Astrocyte (in vitro differentiated cells and primary cell): ENCODE results near the gene SERPINE3. TPM values are rescaled to one million over a fixed set of nuclear protein-coding genes. Genes with fewer than 3 reads are reported as not detected.

Experiments
- DNase-seq: peaks from one replicate; pipeline ENCODE4 v3.0.0-alpha.2; 2010; ENCODE audit warnings: low read depth
- FAIRE-seq: peaks from 2 replicates; lab custom pipeline; 2011; peaks lifted over from hg19 to GRCh38; lab: Jason Lieb, UNC
- H2AFZ ChIP-seq: 2 replicates; pipeline ENCODE4 v1.6.0; 2012; ENCODE audit warnings: low read depth, low read length, inconsistent platforms
- H3K27ac ChIP-seq: 2 replicates; pipeline ENCODE4 v1.5.1; 2011; ENCODE audit warnings: low read depth, low read length, inconsistent platforms
- H3K27me3 ChIP-seq: 2 replicates; pipeline ENCODE4 v1.6.0; 2011; ENCODE audit warnings: low read length, inconsistent platforms; ENCODE audit not compliant: insufficient read depth
- H3K36me3 ChIP-seq: 2 replicates; pipeline ENCODE4 v1.5.1; 2011; ENCODE audit warnings: low read length, inconsistent platforms; ENCODE audit not compliant: insufficient read depth
- H3K4me1 ChIP-seq: 2 replicates; pipeline ENCODE4 v1.5.1; 2011; ENCODE audit warnings: low read length, inconsistent platforms; ENCODE audit not compliant: insufficient read depth
- H3K4me2 ChIP-seq: 2 replicates; pipeline ENCODE4 v1.6.0; 2012; ENCODE audit warnings: low read length, inconsistent platforms
- H3K4me3 ChIP-seq: 2 replicates; pipeline ENCODE4 v1.5.1; 2011; ENCODE audit warnings: low read depth, mild to moderate bottlenecking, low read length, inconsistent platforms; ENCODE audit not compliant: insufficient read depth
- H3K79me2 ChIP-seq: 2 replicates; pipeline ENCODE4 v1.6.0; 2012; ENCODE audit warnings: mild to moderate bottlenecking, low read length, inconsistent platforms; ENCODE audit not compliant: insufficient read depth
- H3K9ac ChIP-seq: 2 replicates; pipeline ENCODE4 v1.6.0; 2012; ENCODE audit warnings: mild to moderate bottlenecking, low read length, inconsistent platforms
- H3K9me3 ChIP-seq: 2 replicates; pipeline ENCODE4 v1.5.1; 2012; ENCODE audit warnings: low read depth, mild to moderate bottlenecking, low read length, inconsistent platforms; ENCODE audit not compliant: insufficient read depth
- H4K20me1 ChIP-seq: 2 replicates; pipeline ENCODE4 v1.6.0; 2012; ENCODE audit warnings: low read length, inconsistent platforms; ENCODE audit not compliant: insufficient read depth
- H3K27ac Mint-ChIP-seq: one replicate; pipeline ENCODE4 v1.8.0; 2021; ENCODE audit warnings: mild to moderate bottlenecking, mixed read lengths; ENCODE audit not compliant: unreplicated experiment
- H3K27me3 Mint-ChIP-seq: one replicate; pipeline ENCODE4 v1.8.0; 2021; ENCODE audit warnings: low read depth, mixed read lengths; ENCODE audit not compliant: unreplicated experiment
- H3K36me3 Mint-ChIP-seq: one replicate; pipeline ENCODE4 v1.8.0; 2021; ENCODE audit warnings: low read depth, mixed read lengths; ENCODE audit not compliant: unreplicated experiment
- H3K4me1 Mint-ChIP-seq: one replicate; pipeline ENCODE4 v1.8.0; 2021; ENCODE audit warnings: low read depth, mixed read lengths; ENCODE audit not compliant: unreplicated experiment
- H3K4me3 Mint-ChIP-seq: one replicate; pipeline ENCODE4 v1.8.0; 2021; ENCODE audit warnings: mild to moderate bottlenecking, moderate library complexity, mixed read lengths; ENCODE audit not compliant: unreplicated experiment
- H3K9me3 Mint-ChIP-seq: one replicate; pipeline ENCODE4 v1.8.0; 2021; ENCODE audit warnings: mild to moderate bottlenecking, mixed read lengths; ENCODE audit not compliant: unreplicated experiment
- CTCF ChIP-seq: IDR thresholded peaks from 2 replicates; pipeline ENCODE4 v1.5.1; 2011; ENCODE audit warnings: low read depth, mild to moderate bottlenecking, inconsistent platforms, low read length, moderate library complexity; ENCODE audit not compliant: insufficient read depth
- EZH2 ChIP-seq: IDR thresholded peaks from 2 replicates; pipeline ENCODE4 v1.6.1; 2012; ENCODE audit warnings: mild to moderate bottlenecking, low read length, inconsistent platforms; ENCODE audit not compliant: insufficient read depth
- total RNA-seq: library from RNA; stranded (reverse); gene quantifications from 2 replicates; pipeline ENCODE4 v1.2.1, GENCODE V29; 2021

SERPINE3 gene
- total RNA-seq, 1 donor from 2014 or later = not detected

- Histone ChIP-seq H3K4me2 (no peak overlapping the region), H3K36me3 (no peaks in the 10 kb centered on the region), H3K79me2 (no peaks in the 10 kb centered on the region), H3K4me3 (no peak overlapping the region), H3K27me3 (no peaks in the 10 kb centered on the region), H3K9ac (no peak overlapping the region), H2AFZ (no peak overlapping the region), H3K27ac (no peak overlapping the region), H3K9me3 (no peaks in the 10 kb centered on the region), H3K4me1 (peaks cover 9% of the 10 kb centered on the region), H4K20me1 (no peaks in the 10 kb centered on the region)
- H3K9me3 Mint-ChIP-seq = no peaks in the 10 kb centered on the region
- H3K4me1 Mint-ChIP-seq = peaks cover 18% of the 10 kb centered on the region
- no peak overlapping the region for H3K27ac Mint-ChIP-seq
- H3K27me3 Mint-ChIP-seq = no peaks in the 10 kb centered on the region
- H3K36me3 Mint-ChIP-seq = peaks cover 11% of the 10 kb centered on the region
- FAIRE-seq (no peak), DNase-seq (no peak)
- H3K4me3 Mint-ChIP-seq = no peak overlapping the region
- TF ChIP-seq EZH2 = no peak
- no peak for TF ChIP-seq CTCF
These were observed 6.9 kb downstream of the SERPINE3 start for GRCh38 chr13:51346397-51346796.

GRCh38 chr13:51347099-51347498, 7.6 kb downstream of the SERPINE3 start:
- Mint-ChIP-seq H3K4me1 (peaks cover 17% of the 10 kb centered on the region), H3K4me3 (no peak overlapping the region), H3K36me3 (peaks cover 11% of the 10 kb centered on the region), H3K27me3 (no peaks in the 10 kb centered on the region), H3K27ac (no peak overlapping the region), H3K9me3 (no peaks in the 10 kb centered on the region)
- Histone ChIP-seq H3K4me1 (peaks cover 9% of the 10 kb centered on the region), H3K27ac (no peak overlapping the region), H3K4me3 (no peak overlapping the region), H3K9ac (no peak overlapping the region), H3K36me3 (no peaks in the 10 kb centered on the region), H4K20me1 (no peaks in the 10 kb centered on the region), H3K27me3 (no peaks in the 10 kb centered on the region), H3K4me2 (no peak overlapping the region), H3K9me3 (no peaks in the 10 kb centered on the region), H2AFZ (no peak overlapping the region), H3K79me2 (no peaks in the 10 kb centered on the region)
- no peak for TF ChIP-seq EZH2
- TF ChIP-seq CTCF = no peak
- FAIRE-seq (no peak), DNase-seq (no peak)

GRCh38 chr13:51348069-51348967, 8.8 kb downstream of the SERPINE3 start:
- H3K4me3 ChIP-seq = no peak overlapping the region
- H3K36me3 Mint-ChIP-seq = peaks cover 11% of the 10 kb centered on the region
- H3K9ac ChIP-seq = no peak overlapping the region
- H3K9me3 Mint-ChIP-seq = no peaks in the 10 kb centered on the region
- TF ChIP-seq EZH2 (no peak), CTCF (no peak)
- H3K27ac ChIP-seq = no peak overlapping the region
- no peaks in the 10 kb centered on the region for H3K27me3 Mint-ChIP-seq
- DNase-seq (peak; percentile 20), FAIRE-seq (no peak)
- H2AFZ ChIP-seq = no peak overlapping the region
- no peaks in the 10 kb centered on the region for H3K36me3 ChIP-seq
- H3K27ac Mint-ChIP-seq = peak overlapping the region; percentile 60
- no peaks in the 10 kb centered on the region for H3K27me3 ChIP-seq
- no peaks in the 10 kb centered on the region for H4K20me1 ChIP-seq
- H3K4me1 Mint-ChIP-seq = peaks cover 5% of the 10 kb centered on the region
- H3K79me2 ChIP-seq = no peaks in the 10 kb centered on the region
- H3K9me3 ChIP-seq = no peaks in the 10 kb centered on the region
- H3K4me1 ChIP-seq = no peaks in the 10 kb centered on the region
- H3K4me3 Mint-ChIP-seq = no peak overlapping the region
- no peak overlapping the region for H3K4me2 ChIP-seq
